GM18868 (cell line): ENCODE measurements around the gene SUPT6H.
"Not testable (repeated sequence)": the region's sequence is repeated elsewhere in the genome, so short reads cannot be mapped to it uniquely, and the experiment has no call there.

Source experiments
- ATAC-seq: cut with Tn5 transposase; IDR thresholded peaks from one replicate; pipeline ENCODE4 v1.9.1; 2021; ENCODE audit warnings: mild to moderate bottlenecking, moderate library complexity; ENCODE audit not compliant: unreplicated experiment

The SUPT6H gene

DNA sequence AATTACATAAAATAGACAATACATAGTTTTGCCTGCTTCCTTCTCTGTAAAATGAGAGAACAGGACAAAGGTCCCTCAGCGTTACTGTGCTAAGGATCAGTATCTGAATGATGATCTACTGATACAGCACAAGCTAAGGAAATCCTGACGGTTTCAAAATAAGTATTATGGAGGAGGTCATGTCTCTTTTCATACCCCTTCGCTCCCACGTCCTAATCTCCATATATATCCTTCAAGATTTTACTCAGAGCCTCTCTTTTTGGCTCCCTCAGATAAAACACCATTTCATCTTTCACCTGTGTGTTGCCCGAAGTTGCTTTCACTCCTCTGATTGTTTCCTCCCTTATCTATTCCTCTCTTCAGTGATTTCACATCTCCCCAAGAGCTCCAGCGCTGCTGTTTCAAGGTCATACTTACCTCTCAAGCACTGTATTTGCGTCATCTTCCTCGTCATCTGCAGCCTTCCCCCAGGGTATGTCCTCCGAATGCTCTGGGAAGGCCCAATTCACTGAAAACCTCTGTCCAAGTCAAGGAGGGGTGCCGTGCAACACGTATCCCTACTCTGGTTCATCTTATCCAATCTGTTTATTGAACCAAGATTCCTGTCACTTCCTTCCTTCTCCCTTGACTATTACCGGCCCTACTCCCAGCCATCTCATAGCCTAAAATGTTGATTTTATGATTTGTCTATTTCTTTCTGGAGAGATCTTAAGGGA is 15.8 kb upstream of the SUPT6H start:
- no peak for ATAC-seq

DNA sequence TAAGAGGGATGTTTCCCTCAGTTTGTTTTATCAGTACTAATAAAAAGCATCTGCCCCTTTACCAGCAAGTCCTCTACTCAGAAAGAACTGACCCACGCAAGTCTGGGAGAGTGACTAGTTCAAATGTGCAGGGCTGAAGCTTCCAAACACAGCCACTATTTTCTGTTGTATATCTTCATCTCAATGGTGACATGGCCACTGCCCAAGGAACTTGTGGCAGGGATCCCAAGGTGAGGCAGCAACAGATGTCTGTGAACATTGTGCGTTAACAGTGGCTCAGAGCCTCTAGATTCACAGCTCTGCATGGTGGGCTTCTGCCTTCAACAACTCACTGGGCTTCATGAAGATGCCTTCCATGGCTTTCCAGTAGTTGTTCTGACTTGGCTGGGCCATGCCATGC is 13.3 kb upstream of the SUPT6H start:
- ATAC-seq: no peak

DNA sequence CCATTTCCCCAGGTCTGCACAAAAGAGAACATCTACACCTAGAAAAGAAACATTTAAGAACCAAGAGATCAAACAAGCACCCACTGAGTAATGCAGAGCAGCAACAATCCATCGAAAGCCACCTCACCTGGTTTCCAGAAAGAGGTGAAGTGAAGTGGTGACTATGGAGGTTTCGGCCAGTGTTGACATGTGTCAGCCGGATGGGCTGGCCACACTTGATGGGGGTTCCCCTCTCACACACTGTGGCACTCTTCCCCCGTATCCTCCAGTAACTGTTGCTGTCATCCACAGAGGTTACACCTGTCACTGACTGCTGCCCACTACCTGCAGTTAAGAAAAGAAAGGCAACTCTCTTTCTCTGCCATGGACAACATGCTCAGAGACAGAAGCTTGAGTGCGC is 6.8 kb upstream of the SUPT6H start:
- ATAC-seq: no peak

DNA sequence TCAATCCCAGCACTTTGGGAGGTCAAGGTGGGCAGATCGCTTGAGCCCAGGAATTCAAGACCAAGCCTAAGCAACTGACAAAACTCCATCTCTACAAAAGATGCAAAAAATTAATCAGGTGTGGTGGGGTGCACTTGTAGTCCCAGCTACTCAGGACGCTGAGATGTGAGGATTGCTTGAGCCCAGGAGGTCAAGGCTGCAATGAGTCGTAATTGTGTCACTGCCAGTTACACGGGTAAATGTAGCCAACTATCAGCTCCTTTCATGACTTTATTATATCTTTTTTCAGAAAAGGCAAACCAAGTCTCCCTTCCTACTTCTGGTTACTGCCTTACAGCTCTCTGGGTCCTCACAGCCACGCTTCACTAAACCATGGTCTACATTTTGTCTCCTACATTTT is 4.2 kb upstream of the SUPT6H start:
- ATAC-seq: no peak

DNA sequence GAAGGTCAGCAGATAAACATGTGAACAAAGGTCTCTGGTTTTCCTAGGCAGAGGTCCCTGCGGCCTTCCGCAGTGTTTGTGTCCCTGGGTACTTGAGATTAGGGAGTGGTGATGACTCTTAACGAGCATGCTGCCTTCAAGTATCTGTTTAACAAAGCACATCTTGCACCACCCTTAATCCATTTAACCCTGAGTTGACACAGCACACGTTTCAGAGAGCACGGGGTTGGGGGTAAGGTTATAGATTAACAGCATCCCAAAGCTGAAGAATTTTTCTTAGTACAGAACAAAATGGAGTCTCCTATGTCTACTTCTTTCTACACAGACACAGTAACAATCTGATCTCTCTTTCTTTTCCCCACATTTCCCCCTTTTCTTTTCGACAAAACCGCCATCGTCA is 3.7 kb upstream of the SUPT6H start:
- not testable (repeated sequence) for ATAC-seq

DNA sequence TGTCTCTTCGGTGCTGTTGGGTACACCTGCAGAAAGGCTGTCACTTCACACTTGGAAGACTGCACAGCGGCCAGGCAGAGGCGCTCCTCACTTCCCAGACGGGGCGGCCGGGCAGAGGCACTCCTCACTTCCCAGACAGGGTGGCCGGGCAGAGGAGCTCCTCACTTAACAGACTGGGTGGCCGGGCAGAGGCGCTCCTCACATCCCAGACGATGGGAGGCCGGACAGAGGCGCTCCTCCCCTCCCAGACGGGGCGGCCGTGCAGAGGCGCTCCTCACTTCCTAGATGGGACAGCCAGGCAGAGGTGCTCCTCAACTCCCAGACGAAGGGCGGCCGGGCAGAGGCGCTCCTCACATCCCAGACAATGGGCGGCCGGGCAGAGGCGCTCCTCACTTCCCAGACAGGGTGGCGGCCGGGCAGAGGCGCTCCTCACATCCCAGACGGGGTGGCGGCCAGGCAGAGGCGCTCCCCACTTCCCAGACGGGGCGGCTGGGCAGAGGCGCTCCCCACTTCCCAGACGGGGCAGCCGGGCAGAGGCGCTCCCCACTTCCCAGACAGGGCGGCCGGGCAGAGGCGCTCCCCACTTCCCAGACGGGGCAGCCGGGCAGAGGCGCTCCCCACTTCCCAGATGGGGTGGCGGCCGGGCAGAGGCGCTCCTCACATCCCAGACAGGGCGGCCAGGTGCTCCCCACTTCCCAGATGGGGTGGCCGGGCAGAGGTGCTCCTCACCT is 3.1 kb upstream of the SUPT6H start:
- ATAC-seq: not testable (repeated sequence)

DNA sequence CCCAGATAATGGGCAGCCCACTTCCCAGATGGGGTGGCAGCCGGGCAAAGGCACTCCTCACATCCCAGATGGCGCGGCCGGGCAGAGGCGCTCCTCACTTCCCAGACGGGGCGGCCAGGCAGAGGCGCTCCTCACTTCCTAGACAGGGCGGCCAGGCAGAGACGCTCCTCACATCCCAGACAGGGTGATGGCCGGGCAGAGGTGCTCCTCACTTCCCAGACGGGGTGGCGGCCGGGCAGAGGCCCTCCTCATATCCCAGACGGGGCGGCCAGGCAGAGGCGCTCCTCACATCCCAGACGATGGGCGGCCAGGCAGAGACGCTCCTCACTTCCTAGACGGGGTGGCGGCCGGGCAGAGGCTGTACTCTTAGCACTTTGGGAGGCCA is 2.5 kb upstream of the SUPT6H start:
- ATAC-seq: not testable (repeated sequence)

DNA sequence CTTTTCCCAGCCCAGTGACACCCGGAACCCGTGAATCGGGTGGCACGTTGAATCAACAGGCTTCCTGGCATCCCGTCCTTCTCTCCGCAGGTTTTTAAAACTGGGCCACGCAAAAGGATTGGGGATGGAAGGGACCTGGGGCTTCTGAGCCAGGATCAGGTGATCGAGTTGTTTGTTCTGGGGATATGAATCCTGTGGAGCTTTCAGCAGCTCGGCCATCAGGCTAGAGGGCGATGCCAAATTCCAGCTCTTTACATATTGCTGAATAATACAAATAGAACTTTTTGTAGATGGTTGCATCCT is 473 bp downstream of the SUPT6H start:
- ATAC-seq: no peak

DNA sequence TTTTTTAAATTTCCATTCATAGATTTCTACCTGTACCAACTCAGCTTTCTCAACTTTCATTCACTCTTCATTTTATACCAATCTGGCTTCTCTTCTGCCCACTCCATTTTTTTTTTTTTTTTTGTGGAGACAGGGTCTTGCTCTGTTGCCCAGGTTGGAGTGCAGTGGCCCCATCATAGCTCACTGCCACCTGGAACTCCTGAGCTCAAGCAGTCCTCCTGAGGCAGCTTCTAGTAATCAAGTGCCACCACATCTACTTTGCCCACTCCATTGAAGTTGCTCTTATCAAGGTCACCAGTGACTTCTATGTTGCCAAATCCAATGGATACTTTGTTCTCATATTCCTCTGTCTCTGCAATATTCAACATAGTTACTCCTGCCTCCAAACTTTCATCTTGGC is 1.7 kb downstream of the SUPT6H start:
- ATAC-seq: no peak

DNA sequence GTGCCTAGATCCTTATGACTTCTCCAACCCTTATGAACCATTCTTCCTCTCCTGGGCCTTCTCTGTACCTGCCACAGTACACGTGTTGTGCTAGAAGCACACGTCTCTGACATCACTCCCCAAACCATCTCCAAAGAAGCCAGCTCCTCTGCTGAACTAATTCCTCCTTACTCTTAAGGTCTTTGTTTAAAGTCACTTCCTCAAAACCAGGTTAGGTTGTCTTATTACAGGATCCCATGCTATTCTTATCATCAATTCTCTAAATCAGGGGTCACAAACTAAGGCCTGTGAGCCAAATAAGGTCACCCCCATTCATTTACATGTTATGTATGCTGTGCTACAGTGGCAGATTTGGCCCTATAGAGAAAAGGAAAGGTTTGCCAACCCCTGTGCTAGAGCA is 4.0 kb downstream of the SUPT6H start:
- no peak for ATAC-seq

DNA sequence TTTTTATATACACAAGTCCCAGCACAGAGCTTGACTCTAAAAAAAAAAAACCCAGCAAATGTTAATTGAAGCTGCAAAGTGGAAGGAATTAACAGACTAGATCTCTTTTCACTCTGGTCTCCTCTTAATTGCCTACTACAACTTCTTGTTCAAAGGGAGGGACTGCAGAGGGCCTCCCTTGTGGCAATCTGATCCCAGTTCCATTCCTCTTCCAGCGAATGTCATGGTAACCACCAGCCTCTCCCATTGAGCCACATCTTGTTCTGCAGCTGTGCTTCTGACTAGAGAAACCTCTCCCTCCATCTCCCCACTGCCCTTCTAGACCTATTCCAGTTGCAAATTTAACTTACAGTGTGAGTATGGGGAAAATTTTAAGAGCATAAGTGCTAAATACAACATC is 5.9 kb downstream of the SUPT6H start:
- no peak for ATAC-seq

DNA sequence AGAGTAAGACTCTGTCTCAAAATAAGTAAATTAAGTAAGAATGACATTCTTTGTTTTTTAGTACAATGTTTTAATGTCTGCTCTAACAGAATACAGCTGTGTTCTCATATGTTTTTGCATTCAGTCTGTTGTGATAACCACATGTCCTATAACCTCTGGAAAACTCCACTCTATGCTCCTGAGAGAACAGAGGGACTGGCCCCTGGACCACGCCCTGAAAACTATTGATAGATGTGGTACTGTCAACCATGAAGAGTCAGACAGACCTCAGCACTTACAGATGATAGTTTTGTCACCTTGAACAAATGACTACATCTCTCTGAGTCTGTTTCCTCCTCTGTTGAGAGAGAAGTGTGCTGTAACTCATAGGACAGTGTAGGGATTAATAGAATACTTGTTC is 7.9 kb downstream of the SUPT6H start:
- no peak for ATAC-seq

DNA sequence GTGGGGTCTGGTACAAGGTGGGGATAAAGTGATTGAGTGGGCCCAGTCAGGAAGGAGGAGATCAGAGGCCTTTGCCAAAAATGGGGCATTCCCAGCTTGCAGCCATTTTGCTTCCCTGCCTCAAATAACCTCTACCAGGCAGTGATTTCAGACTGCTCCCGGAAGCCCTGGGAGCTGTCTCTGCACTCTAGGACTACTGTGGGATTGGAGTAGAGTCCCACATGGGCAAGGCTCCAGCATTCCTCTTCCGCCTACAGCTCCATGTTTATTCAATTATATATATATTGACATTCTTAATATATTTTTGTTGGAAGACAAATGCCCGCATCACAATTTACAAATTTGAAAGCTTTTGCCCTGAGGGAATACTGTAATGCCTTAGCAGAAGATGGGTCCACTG is 13.5 kb downstream of the SUPT6H start:
- ATAC-seq: no peak

DNA sequence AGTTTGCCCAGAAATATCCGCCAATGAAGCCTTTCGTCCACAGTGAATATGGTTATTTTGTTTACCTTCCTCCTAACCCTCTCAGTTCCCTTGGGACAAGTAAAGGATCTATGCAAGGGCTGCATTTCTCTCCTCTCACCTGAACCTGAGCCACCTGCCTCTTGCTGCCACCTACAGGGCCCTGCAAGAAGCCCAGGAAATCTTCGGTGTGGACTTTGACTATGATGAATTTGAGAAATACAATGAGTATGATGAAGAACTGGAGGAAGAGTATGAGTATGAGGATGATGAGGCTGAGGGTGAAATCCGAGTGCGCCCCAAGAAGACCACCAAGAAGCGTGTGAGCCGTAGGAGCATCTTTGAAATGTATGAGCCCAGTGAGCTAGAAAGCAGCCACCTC is 14.0 kb downstream of the SUPT6H start:
- ATAC-seq: no peak

DNA sequence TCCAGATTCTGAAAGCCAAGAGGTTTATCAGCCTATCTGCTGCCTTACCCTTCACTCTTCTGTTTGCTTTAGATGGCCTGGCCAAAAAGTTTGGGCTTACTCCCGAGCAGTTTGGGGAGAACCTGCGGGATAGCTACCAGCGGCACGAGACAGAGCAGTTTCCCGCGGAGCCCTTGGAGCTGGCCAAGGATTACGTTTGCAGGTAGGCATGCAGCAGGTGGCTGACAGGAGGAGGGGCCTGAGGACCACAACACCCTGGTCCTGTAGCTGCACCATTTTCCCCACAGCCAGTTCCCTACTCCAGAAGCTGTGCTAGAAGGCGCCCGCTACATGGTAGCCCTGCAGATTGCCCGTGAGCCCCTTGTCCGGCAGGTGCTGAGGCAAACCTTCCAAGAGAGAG is 20.6 kb downstream of the SUPT6H start:
- no peak for ATAC-seq

DNA sequence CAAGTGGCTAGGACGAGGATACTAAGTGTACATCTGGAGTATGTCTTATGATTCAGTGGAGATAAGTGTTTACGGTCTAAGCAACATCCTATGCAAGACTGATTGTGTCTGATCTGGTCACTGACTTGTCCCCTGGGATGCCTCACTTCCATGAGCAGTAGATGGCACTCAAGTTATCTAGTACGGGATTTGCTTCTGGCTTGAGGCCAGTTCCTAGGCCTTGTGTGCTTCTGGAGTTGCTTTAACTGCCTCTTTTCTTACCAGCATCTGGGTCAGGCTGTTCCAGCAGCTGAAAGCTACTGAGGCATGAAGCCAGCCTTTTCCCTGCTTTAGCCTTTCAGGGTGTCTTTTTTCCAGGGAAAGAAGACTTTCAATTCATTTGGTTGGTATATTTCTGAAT is 23.0 kb downstream of the SUPT6H start:
- no peak for ATAC-seq

DNA sequence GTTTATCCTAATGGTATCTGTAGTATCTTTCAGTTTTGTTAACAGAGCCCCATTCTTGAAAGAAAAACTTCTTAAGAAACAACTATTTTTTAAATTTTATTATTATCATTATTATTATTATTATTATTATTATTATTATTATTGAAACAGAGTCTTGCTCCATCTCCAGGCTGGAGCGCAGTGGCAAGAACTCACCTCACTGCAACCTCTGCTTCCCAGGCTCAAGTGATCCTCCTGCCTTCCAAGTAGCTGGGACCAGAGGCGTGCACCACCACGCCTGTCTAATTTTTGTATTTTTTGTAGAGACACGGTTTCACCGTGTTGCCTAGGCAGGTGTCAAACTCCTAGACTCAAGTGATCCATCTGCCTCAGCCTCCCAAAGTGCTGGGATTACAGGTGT is 23.4 kb downstream of the SUPT6H start:
- no peak for ATAC-seq

DNA sequence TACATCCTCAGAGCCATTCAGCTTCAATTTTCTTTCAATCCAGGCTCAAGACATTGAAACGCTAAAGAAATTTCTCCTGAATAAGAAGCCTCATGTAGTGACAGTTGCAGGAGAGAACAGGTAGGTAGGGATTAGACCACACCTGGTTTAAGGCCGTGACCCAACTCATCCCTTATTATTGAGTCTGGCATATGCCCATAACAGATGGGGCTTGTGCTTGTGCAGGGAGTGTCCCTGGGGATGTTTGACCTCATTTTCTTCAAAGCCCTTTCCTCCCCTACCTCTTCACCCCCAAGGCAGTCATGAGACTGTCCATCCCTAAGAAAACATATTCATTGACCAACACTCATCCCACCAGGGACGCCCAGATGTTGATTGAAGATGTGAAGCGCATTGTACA is 24.3 kb downstream of the SUPT6H start:
- ATAC-seq: no peak

DNA sequence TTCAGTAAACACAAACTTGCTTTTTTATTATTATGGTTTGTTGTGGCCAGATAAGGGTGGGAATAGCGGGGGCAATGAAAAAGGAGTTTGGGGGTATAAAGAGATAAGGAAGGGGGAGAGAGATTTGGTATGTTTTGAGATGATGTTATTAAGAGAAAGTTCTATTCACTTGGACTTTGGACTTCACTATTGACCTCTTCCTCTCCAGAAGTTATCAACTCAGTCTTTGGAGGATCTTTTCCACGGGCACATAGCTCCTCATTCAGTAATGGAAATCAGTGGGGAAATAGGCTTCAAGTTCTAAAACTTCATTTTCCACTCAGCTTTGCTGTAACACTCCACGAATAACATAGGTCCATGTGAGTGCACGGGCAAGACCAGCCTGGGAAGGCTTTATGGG is 26.5 kb downstream of the SUPT6H start:
- ATAC-seq: no peak

DNA sequence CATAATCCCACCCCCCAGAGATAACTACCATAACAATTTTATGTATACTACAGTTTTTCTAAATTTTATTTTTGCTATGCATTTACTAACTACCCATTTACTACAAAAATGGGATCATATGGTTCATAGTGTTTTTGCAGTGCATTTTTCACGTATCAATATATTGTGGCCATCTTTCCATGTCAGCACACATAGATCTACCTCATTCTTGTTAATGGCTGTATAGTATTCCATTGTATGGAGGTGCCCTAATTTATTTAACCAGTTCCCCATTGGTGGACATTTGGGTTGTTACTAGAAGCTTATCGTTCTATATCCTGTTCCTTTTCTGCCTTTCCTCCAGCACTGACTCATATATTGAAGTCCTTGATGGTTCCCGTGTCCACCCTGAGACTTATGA is 27.0 kb downstream of the SUPT6H start:
- ATAC-seq: no peak

DNA sequence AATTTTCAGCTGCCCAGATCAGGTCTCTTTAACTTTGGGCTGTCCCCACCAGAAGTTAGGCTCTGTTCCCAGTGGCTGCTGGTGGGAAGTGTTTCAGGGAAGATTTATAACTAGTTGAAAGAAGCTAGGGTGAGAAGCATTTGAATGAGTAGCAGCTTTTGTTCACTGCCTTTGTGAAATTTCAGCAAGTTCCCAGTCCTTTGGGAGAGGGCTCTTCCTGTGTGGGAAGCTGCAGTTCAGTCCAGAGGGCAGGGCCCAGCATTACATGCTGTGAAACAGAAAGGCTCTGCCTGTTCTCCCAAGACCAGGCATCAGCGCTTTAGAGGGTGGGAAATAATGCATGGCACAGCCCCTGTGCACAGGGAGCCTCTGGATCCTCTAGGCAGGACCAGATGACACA is 31.9 kb downstream of the SUPT6H start:
- no peak for ATAC-seq

DNA sequence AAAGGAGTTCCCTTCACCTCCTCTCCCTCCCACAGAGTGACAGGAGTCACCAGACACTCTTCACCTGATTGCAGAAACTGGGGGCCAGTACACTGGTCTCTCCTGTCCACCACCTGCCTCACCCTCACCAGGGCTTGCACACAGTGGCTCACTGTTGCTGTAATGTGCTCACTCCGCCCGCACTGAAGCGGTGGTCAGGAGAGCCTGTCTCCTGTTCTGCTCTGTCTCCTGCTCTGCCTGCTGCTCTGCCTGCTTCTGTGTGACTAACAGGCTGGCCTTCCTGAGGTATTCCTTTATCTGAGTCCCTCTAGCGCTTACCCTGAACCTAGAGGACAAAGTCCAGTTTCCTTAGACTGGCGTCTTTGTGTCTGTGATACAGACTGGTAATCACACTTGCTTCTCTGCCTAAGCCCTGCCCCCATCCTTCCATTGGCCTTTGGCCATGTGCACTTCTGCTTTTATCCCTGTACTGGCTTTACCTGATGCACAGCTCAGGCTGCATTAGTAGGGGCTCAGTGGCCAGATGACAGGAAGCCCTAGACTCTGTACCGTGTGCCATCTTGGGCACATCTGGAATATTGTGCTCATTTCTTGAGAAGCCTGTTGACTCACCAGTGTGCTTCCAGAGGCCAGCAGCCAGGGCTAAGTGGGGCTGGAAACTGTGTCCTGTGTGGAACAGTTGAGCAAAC is 36.4 kb downstream of the SUPT6H start:
- no peak for ATAC-seq
